NCI-H1105 (cell line): ENCODE data around the gene CYP26B1.

Experiments
- DNase-seq: peaks from one replicate; lab custom pipeline; 2025; lab: John Stamatoyannopoulos, UW

The CYP26B1 gene

DNA sequence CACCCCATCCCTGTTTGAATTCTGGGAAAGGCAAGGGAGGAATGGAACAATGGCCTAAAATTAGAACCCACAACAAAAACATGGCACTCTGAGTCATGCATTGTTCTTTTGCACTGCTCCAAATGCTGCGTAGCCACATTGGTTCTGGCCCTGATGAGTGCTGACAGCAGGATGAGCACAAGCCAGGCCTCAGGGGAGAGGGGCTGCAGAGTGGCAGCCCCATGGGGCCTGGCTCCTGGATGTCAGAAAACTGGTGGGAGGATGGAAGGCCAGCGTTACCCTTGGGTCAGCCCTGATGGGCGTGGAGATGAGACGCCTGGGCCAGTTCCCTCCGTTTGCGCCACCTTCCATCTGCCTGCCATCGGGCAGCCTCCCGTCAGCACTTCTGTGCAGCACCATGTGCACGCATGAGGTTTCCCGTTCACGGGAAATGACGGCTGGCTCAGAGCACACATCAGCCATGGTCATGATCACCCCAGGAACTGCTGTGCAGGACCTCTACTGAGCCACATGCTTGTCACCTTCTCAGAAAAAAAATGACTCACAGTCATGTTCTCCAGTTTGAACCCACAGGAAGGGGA, 65.6 kb downstream of the CYP26B1 start:
- DNase-seq = no peak

DNA sequence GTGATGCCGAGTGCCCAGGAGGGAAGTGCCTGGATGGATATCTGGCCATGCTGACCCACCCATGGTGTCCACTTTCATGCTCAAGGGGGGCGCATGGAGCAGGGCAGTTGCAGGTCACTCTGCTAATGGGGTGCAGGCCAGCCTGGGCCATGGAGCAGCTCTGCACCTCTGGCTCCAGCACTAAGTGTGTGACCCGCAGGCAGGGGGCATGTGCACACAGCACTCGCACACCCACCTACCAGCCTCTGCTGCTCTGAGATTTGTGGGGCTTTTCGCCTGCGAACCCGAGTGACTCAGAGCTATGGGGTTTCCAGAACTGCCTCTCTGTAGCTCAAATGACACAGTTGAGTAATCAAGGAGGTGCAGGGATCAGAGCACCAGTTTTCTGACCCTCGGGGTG, 66.2 kb downstream of the CYP26B1 start:
- DNase-seq = no peak

DNA sequence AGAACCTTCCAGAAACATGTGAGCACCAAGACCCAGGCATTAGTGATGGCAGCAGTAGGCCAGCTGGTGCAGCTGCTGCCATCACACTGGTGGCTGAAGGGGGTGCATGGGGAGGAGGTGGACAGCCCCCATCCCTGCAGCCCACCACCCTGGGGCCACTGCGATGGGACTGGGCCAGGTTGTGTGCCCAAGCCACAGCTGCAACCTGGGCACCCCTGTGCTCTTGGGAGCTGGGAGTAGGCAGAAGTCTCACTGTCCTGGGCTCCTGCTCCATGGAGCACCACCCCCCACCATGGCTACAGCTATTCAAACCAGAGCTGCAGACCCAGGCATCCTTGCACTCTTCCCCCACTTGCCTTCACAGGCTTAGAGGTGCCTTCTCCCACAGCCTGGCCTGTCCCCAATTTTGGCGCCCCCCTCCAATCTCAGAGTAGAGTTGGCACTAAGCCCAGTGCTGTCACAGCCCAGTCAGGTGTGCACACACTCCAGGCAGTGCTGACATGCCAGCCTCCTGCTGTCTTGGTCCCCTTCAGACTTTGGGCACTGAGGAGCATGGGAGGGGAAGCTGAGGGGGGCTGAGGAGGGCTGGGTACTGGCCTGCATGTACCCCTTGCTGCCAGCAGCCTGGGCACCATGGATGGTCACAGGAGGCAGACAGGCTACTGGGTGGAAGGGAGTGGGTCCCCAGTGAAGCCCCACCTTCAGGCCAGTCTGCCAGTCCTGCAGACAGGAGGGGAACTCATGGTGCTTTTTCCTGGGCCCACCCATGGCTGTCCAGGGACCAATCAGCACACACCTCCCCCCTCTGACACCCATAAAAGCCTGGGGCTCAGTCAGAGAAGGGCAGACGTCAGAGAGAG, 67.1 kb downstream of the CYP26B1 start:
- peak; percentile 34 for DNase-seq
